Spleen (tissue), 11 donors: ENCODE data around the gene RYR3. TPM values are rescaled to one million over a fixed set of nuclear protein-coding genes. Genes with fewer than 3 reads are reported as not detected.

ENCODE experiments used
- DNase-seq: peaks from one replicate; pipeline ENCODE4 v3.0.0-alpha.2; 2020
- H3K27ac ChIP-seq, 8 donors: fragments of 200-600 bp; sonication (generic) in 7 of 8; 1 replicate in 4 of 8; 2 replicates in 4 of 8; pipeline versions ENCODE4 v1.5.0 to v1.8.0; 2016 to 2021; ENCODE audit warnings: inconsistent platforms in 4 of 8, mild to moderate bottlenecking in 4 of 8, moderate library complexity in 1 of 8
- H3K27me3 ChIP-seq, 7 donors: fragments of 200-600 bp; sonication (generic) in 6 of 7; replicated peaks in 1 of 7; 1 replicate in 4 of 7; 2 replicates in 3 of 7; pipeline versions ENCODE4 v1.5.0 to v1.8.0; 2016 to 2021; ENCODE audit warnings: inconsistent platforms in 3 of 7, mild to moderate bottlenecking in 1 of 7
- H3K36me3 ChIP-seq, 6 donors: fragments of 200-600 bp; sonication (generic) in 5 of 6; 1 replicate in 4 of 6; 2 replicates in 2 of 6; pipeline versions ENCODE4 v1.5.0 to v1.8.0; 2016 to 2021; ENCODE audit warnings: inconsistent platforms in 2 of 6
- H3K4me1 ChIP-seq, 6 donors: fragments of 200-600 bp; sonication (generic) in 5 of 6; 1 replicate in 3 of 6; 2 replicates in 3 of 6; pipeline versions ENCODE4 v1.5.0 to v1.8.0; 2016 to 2021; ENCODE audit warnings: inconsistent platforms in 3 of 6
- H3K4me3 ChIP-seq, 8 donors: fragments of 200-600 bp; sonication (generic) in 7 of 8; 1 replicate in 4 of 8; 2 replicates in 4 of 8; pipeline versions ENCODE4 v1.5.0 to v1.8.0; 2016 to 2021; ENCODE audit warnings: inconsistent platforms in 4 of 8, mild to moderate bottlenecking in 4 of 8, moderate library complexity in 2 of 8
- H3K9me3 ChIP-seq, 8 donors: fragments of 200-600 bp; sonication (generic) in 7 of 8; 1 replicate in 4 of 8; 2 replicates in 4 of 8; pipeline versions ENCODE4 v1.5.0 to v1.8.0; 2016 to 2021; ENCODE audit warnings: inconsistent platforms in 4 of 8
- POLR2A ChIP-seq, 3 donors: fragments of 450-650 bp; IDR thresholded peaks; one replicate each; pipeline ENCODE4 v1.5.1; 2017; ENCODE audit warnings: antibody characterized with exemption in 3 of 3, mild to moderate bottlenecking in 1 of 3
- POLR2AphosphoS5 ChIP-seq, 3 donors: sonication (generic); formaldehyde crosslinking; IDR thresholded peaks; one replicate each; pipeline ENCODE4 v1.5.1; 2017; ENCODE audit warnings: antibody characterized with exemption in 3 of 3
- WGBS, 5 donors: extraction: QIAGEN DNeasy Blood & Tissue Kit in 3 of 5; methylation state at CpG; one replicate each; pipeline versions ENCODE4 v1.1.5 to v1.1.7; 2013 to 2018; 5-methylcytosine and 5-hydroxymethylcytosine counted together
- intact Hi-C: fragments of 100-400 bp; cut with DNase I; formaldehyde crosslinking; loops from one replicate; pipeline ENCODE4 v1.15.0; 2023; ENCODE audit warnings: low total_unique reads
- polyA plus RNA-seq, 3 donors: library from polyadenylated mRNA; stranded (reverse); fragments of 200-250 nt; gene quantifications; one replicate each; pipeline ENCODE4 v1.2.1, GENCODE V29; 2013
- total RNA-seq, 7 donors: library from RNA; depleted of rRNA in 3 of 7; stranded (reverse); fragments of >200 nt in 3 of 7; fragmentation: NEBNext Ultra II Directional in 4 of 7; extraction: Animal tissue kit (Norgen Biotek cat#: 25700) in 4 of 7; gene quantifications; one replicate each; pipeline versions ENCODE4 v1.1.0 to v1.2.1, GENCODE V29; 2016 to 2021
- TF ChIP-seq, protein P1 (sequence below), 11 experiments: fragments of 200-600 bp in 7 of 11; fragments of 450-650 bp in 4 of 11; sonication (generic) in 4 of 11; IDR thresholded peaks in 8 of 11; conservative IDR thresholded peaks in 3 of 11; 1 replicate in 7 of 11; 2 replicates in 4 of 11; pipeline versions ENCODE4 v1.4.0 to v1.8.0; 2016 to 2021; ENCODE audit warnings: antibody characterized with exemption in 11 of 11, inconsistent platforms in 4 of 11, mild to moderate bottlenecking in 1 of 11
- donor health status: healthy with polysubstance abuse.
- donor health status: DM: no; HTN: no; CAD: no; lungs with moderate emphysema.
- donor health status: DM: no; HTN: no; CAD: no.
- donor health status: Bipolar disorder and iron deficiency.
- donor health status: healthy.
- donor health status: DM: no; HTN: no; CAD: no.
- donor health status: DM: yes; HTN: yes; CAD: no.

Gene RYR3
- total and polyA plus RNA-seq, 10 donors = 0.11 to 5.9 (median 1.3) TPM

DNA sequence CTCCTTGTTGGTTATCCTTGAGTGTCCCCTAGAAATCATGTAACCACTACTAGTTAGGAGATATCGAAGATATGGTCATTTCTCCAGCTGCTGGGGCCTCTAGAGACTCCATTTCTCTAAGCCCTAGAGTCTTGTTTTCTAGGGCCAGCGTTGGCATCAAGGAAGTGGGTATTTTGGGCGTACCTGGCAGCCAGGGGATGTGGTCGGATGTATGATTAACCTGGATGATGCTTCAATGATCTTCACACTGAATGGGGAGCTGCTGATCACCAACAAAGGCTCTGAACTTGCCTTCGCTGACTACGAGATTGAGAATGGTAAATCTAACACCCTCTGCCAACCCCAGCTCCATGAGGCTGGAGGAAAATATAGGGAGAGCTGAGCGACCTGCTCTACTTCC is 325.5 kb downstream of the RYR3 start:
- Histone ChIP-seq H3K27ac (no peak overlapping the region), H3K36me3 (no peaks in the 10 kb centered on the region), H3K4me1 (peaks cover 0 to 6% (median 0%) of the 10 kb centered on the region in 6 donors), H3K27me3 (no peaks in the 10 kb centered on the region), H3K9me3 (no peaks in the 10 kb centered on the region), H3K4me3 (no peak overlapping the region)
- intact Hi-C loops = no loop called here
- no peak for DNase-seq
- WGBS, 5 donors = 70 to 84% (median 79%) methylated on average over 6 to 7 of the region's 7 CpGs
- TF ChIP-seq, protein P1, sequence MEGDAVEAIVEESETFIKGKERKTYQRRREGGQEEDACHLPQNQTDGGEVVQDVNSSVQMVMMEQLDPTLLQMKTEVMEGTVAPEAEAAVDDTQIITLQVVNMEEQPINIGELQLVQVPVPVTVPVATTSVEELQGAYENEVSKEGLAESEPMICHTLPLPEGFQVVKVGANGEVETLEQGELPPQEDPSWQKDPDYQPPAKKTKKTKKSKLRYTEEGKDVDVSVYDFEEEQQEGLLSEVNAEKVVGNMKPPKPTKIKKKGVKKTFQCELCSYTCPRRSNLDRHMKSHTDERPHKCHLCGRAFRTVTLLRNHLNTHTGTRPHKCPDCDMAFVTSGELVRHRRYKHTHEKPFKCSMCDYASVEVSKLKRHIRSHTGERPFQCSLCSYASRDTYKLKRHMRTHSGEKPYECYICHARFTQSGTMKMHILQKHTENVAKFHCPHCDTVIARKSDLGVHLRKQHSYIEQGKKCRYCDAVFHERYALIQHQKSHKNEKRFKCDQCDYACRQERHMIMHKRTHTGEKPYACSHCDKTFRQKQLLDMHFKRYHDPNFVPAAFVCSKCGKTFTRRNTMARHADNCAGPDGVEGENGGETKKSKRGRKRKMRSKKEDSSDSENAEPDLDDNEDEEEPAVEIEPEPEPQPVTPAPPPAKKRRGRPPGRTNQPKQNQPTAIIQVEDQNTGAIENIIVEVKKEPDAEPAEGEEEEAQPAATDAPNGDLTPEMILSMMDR (IDR thresholded peaks at IDR 0.05 in 8 of 11, conservative IDR thresholded peaks at IDR 0.05 in 3 of 11) = no peak
- TF ChIP-seq POLR2AphosphoS5 (IDR thresholded peaks at IDR 0.05) (no peak), POLR2A (IDR thresholded peaks at IDR 0.05) (no peak)

DNA sequence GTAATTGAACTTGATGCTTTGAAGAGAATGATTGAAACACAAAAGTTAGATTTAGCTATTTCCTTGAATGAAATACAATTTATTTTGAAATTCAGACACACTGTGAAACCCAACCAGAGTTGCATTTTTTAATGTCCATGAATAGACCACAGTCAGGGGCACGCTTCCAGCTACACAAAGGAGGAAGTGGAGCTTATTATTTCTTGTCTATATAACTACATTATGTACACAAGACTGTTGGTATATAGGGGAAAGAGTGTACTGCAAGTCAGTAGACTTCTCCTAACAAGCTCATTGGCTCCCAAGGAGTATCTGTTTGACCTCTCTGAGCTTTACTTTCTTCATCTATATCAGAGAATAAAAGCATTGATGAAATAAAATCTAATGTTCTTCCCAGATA is 326.2 kb downstream of the RYR3 start:
- Histone ChIP-seq H3K9me3 (no peaks in the 10 kb centered on the region), H3K27me3 (no peaks in the 10 kb centered on the region), H3K4me1 (peaks cover 0 to 6% (median 0%) of the 10 kb centered on the region in 6 donors), H3K36me3 (no peaks in the 10 kb centered on the region), H3K27ac (no peak overlapping the region), H3K4me3 (no peak overlapping the region)
- no peak for DNase-seq
- TF ChIP-seq, protein P1 (IDR thresholded peaks at IDR 0.05 in 8 of 11, conservative IDR thresholded peaks at IDR 0.05 in 3 of 11) = no peak
- TF ChIP-seq POLR2AphosphoS5 (IDR thresholded peaks at IDR 0.05) = no peak
- TF ChIP-seq POLR2A (IDR thresholded peaks at IDR 0.05) = no peak
- intact Hi-C loops = no loop called here
- 15 to 40% (median 24%) methylated on average over 1 of the region's 1 CpG for WGBS, 5 donors

DNA sequence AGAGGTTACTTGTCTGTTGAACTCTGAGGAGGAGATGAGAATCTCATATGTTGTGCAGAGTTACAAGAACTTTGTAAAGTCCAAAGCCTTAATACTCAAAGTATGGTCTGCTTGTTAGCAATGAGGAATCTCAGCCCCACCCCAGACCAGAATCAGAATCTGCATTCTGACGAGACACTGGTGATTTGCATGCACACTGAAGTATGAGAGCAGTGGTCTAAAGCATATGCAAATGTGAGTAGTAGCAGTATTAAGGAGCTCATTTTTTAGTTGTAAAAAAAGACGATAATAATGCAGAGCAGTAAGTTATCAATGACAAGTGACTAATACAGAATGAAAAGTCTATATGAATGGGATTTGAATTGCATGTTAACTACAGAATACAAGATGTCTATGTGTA is 327.7 kb downstream of the RYR3 start:
- no peak overlapping the region for H3K4me3 ChIP-seq
- no peaks in the 10 kb centered on the region for H3K27me3 ChIP-seq
- TF ChIP-seq POLR2A (IDR thresholded peaks at IDR 0.05) (no peak), POLR2AphosphoS5 (IDR thresholded peaks at IDR 0.05) (no peak)
- TF ChIP-seq, protein P1 (IDR thresholded peaks at IDR 0.05 in 8 of 11, conservative IDR thresholded peaks at IDR 0.05 in 3 of 11) = no peak
- no peak for DNase-seq
- WGBS, 5 donors = 64 to 88% (median 75%) methylated on average over 2 of the region's 2 CpGs
- intact Hi-C loops = no loop called here
- no peak overlapping the region for H3K27ac ChIP-seq
- H3K9me3 ChIP-seq = no peaks in the 10 kb centered on the region
- no peaks in the 10 kb centered on the region for H3K36me3 ChIP-seq
- peaks cover 0 to 6% (median 0%) of the 10 kb centered on the region in 6 donors for H3K4me1 ChIP-seq

DNA sequence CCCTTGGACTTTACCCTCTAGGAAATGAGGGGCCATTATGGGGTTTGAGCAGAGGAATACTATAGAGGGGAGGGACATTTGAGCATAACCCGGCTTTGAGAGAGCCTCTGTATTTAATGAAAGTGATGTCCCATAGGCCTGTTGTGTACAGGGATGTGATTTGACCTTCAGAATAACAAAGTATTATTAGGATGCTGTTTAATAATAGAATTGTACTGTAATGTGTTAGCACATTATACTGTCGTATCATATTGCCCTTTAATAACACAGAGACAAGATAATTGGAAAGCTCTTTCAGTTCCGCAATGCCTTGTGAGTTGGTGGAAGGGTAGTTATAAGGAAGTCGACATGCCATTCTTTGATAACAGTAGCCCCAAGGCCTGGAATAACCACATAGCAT is 328.3 kb downstream of the RYR3 start:
- H3K27ac ChIP-seq = no peak overlapping the region
- H3K9me3 ChIP-seq = no peaks in the 10 kb centered on the region
- H3K4me3 ChIP-seq = no peak overlapping the region
- H3K27me3 ChIP-seq = no peaks in the 10 kb centered on the region
- no peaks in the 10 kb centered on the region for H3K36me3 ChIP-seq
- intact Hi-C loops = no loop called here
- peaks cover 0 to 6% (median 0%) of the 10 kb centered on the region in 6 donors for H3K4me1 ChIP-seq
- DNase-seq = no peak
- WGBS, 5 donors = 82 to 91% (median 88%) methylated on average over 4 of the region's 4 CpGs
- no peak for TF ChIP-seq POLR2AphosphoS5 (IDR thresholded peaks at IDR 0.05)
- TF ChIP-seq, protein P1 (IDR thresholded peaks at IDR 0.05 in 8 of 11, conservative IDR thresholded peaks at IDR 0.05 in 3 of 11) = no peak
- no peak for TF ChIP-seq POLR2A (IDR thresholded peaks at IDR 0.05)
